GM12892 (cell line): ENCODE results near the gene HSD17B2.

ENCODE experiments used
- POLR2A ChIP-seq: IDR thresholded peaks from 2 replicates; pipeline ENCODE4 v1.6.1; 2011; ENCODE audit warnings: low read depth, low read length, control low read depth
- POLR2AphosphoS5 ChIP-seq: IDR thresholded peaks from 2 replicates; pipeline ENCODE4 v1.6.1; 2011; ENCODE audit warnings: low read depth, low read length, control low read depth

DNA sequence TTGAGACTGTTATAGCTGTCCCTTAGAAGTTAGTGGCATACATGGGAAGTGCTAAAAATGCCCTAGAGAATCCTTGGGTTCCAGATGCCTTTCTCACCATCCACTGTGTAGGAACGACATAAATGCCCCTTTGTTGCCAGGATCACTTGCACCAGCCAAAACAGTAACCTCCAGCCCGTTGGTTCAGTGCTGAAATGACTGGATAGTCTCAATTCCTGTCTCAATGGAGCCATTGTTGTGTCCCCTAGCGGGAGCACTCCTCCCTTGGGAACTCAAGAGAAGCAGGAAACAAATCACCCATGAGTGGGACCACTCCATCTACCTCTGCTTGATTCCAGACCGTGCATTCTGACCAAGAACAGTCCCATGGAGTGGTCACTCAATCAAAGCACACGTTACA, 111.9 kb downstream of the HSD17B2 start:
- TF ChIP-seq POLR2A (no peak), POLR2AphosphoS5 (no peak)
